KBM-7 (cell line): ENCODE data around the gene MRPL33.
A peak's percentile ranks its signal among the peaks of the same experiment; 100 is the strongest.
"Not testable (repeated sequence)": the region's sequence is repeated elsewhere in the genome, so short reads cannot be mapped to it uniquely, and the experiment has no call there.

Experiments
- DNase-seq: peaks from one replicate; pipeline ENCODE4 v3.0.0-alpha.2; 2015
- in situ Hi-C: fragments of 300-500 bp; cut with MboI; formaldehyde crosslinking; loops from 2 replicates; pipeline ENCODE4 v1.14.3; 2020; ENCODE audit warnings: low sequenced_read_pairs, low pct_unique_long_range_greater_than_20kb, mixed read lengths

MRPL33 gene

DNA sequence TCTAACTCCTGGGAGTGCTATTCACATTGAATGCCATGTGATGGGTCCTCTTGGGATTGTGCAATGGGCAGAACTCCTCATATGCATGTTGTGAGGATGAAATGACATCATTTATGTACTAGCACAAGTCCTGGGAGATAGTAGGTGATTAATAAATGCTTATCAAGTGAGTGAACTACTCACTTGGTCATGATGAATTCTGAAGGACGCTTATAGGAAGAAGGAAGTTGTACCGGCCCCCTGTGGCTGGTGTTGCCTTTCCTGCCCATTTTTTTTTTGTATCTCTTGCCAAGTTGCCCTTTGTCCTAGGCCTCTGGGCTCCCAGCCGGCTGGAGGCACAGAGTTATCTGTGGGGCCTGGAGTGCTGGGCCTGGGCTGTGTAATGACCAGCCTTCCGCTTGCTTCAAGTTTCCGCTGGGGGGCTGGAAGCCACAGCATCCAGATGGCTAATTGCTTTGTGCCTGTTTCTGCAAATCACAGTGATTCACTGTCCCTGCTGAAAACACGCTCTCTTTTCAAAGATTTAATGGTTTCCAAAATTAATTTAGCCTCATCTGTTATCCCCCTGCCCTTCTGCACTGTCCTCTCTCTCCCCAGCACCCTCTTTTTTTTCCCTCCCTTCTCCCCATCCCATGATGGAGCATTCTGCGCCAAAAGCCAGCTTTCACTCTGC, 33.7 kb upstream of the MRPL33 start:
- in situ Hi-C loops = loop anchor here (25.0 kb wide), 1 partner anchor 699 kb away; no protein-coding TSS in a partner anchor
- no peak for DNase-seq

DNA sequence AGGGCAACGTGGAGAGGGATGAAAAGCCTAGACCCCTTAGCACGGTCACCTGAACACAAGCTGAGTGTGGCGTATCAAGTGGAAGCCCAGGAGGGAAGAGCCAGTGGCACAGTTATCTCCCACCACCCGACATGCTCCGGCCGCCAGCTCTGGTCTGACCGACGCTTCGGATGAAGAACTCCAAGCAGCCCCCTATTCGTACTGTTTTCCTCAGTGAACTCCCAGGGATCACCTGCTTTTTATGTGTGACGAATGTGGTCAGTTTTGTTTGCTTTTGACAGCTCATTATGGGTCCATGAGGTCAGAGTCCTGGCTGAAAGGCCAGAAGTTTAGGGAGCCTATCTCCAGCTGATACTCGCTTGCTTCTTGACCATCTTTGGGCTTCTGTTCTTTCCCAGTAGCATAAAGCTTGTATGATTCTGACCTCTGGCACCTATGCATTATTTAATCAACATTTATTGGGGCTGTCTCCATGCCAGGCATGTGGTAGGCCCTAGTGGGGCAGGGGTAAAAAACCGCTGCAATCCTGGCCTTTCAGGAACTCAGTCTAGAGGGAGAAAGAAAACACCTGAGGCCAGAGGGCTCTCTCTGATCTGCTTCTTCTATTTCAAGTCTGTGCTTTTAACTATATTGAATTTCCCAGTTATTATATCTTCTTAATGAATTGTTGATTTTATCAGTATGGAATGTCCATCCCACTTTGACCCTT, 33.0 kb upstream of the MRPL33 start:
- in situ Hi-C loops = loop anchor here (25.0 kb wide), 1 partner anchor 699 kb away; no protein-coding TSS in a partner anchor
- no peak for DNase-seq

DNA sequence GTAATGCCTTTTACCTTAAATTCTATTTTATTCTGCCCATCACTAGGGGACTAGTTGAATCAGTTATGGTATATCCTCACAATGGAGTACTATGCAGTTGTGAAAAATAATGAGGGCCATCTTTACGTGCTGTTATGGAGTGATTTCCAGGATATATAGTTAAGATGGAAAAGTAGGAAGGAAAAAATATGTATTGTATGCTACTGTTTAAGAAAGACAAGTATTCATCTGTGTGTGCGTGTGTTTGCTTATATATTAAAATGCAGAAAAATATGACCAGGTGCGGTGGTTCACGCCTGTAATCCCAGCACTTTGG, 32.5 kb upstream of the MRPL33 start:
- DNase-seq = no peak
- in situ Hi-C loops = loop anchor here (25.0 kb wide), 1 partner anchor 698 kb away; no protein-coding TSS in a partner anchor

DNA sequence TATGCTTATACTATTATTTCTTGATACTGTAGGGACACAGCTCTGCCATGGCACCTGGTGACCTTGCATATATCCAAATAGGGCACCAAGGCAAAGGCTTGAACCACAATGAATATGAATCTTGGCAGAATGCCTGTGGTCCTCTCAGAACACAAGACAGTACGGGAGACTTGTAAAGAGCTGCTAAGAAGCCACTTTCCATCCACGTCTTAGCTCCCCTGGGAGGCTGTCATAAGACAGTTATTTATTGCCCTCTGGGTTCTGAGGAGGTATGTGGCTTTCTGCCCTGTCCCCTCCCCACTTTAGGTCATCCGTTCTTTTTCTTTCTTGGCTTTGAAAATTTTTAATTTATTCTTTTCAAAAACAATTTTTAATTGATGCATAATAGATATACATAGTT, 29.8 kb upstream of the MRPL33 start:
- DNase-seq = no peak
- in situ Hi-C loops = loop anchor here (25.0 kb wide), 1 partner anchor 696 kb away; no protein-coding TSS in a partner anchor

DNA sequence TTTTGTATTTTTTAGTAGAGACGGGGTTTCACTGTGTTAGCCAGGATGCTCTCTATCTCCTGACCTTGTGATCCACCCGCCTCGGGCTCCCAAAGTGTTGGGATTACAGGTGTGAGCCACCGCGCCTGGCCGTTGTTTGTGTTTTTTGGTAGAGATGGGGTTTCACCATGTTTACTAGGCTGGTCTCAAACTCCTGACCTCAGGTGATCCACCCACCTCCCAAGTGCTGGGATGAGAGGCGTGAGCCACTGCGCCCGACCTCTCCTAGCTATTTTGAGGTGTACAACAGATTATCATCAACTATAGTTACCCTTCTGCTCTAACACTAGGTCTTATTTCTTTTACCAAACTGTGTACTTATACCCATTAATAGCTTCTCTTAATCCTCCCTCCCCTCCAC, 28.9 kb upstream of the MRPL33 start:
- in situ Hi-C loops = loop anchor here (25.0 kb wide), 1 partner anchor 695 kb away; no protein-coding TSS in a partner anchor
- no peak for DNase-seq

DNA sequence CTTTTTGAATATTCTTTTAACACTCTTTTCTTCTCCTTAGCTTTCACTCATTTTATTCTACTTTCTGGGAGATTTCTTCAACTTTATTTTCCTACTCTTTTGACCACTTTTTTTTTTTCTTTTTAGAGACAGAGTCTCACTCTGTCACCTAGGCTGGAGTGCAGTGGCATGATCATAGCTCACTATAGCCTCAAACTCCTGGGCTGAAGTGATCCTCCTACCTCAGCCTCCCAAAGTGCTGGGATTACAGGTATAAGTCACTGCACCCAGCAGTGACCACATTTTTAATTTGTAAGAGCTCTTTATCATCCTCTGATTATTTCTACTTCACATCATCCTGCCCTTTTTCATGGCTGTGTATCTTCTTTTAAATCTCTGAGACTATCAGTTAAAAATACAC, 26.0 kb upstream of the MRPL33 start:
- in situ Hi-C loops = loop anchor here (25.0 kb wide), 1 partner anchor 692 kb away; no protein-coding TSS in a partner anchor
- DNase-seq = not testable (repeated sequence)

DNA sequence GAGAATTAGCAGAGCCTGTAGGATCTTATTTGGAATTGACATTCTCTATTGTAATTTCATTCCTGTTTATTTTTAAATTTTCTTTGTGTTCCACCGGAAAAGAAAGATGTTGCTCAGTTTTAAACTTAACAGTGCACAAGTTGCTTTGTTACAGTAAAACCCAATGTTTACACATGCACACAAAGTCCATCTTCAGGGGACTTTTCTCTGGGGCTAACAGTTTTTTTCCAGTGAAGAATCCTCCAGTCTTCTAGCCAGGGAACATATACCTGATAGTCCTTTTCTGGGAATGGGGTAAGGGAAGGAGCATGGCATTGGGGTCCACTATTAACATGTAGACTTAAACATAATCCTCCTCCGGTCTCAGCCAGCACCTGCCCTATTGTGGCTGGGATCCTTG, 25.2 kb upstream of the MRPL33 start:
- in situ Hi-C loops = loop anchor here (25.0 kb wide), 1 partner anchor 691 kb away; no protein-coding TSS in a partner anchor

DNA sequence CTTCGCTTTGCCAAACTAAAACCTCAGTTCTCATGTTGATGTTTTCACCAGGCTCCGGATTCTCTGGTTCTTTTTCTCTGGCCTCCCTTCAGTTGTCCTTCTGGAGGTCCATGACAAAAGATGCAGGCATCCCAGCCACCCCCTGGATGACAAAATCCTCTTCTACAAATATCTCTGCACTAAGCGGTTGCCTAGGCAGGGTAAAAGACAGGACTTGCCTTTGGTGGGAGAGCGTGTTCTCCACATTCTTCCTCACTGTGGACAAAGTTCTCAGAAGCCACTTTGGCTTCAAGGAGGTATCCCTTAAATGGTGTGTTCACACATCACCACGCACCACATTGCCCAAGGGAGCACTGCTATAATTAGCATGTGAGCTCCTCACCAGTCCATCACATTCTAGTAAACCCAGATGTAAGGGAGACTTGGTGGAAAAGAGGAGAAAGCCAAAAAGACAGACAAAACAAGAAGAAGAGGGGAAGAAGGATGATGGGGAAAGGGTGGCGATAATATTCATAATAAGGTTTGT, 23.6 kb upstream of the MRPL33 start:
- no peak for DNase-seq
- in situ Hi-C loops = loop anchor here (25.0 kb wide), 1 partner anchor 689 kb away; no protein-coding TSS in a partner anchor

More for the DNA sequence above, 25.2 kb upstream of the MRPL33 start:
- DNase-seq = no peak

DNA sequence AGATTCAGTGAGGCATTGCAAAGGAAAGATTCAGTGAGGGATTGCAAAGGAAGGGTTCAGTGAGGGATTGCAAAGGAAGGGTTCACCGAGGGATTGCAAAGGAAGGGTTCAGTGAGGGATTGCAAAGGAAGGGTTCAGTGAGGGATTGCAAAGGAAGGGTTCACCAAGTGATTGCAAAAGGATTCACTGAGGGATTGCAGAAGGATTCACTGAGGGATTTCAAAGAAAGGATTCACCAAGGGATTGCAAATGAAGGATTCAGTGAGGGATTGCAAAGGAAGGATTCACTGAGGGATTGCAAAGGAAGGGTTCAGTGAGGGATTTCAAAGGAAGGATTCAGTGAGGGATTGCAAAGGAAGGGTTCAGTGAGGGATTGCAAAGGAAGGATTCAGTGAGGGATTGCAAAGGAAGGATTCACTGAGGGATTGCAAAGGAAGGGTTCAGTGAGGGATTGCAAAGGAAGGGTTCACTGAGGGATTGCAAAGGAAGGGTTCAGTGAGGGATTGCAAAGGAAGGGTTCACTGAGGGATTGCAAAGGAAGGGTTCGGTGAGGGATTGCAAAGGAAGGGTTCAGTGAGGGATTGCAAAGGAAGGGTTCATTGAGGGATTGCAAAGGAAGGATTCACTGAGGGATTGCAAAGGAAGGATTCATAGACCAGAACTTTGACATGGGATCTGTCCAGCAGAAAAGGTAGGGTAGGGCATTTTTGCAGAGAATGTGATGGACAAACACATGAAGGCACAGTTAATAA, 22.5 kb upstream of the MRPL33 start:
- not testable (repeated sequence) for DNase-seq
- in situ Hi-C loops = loop anchor here (25.0 kb wide), 1 partner anchor 688 kb away; no protein-coding TSS in a partner anchor

DNA sequence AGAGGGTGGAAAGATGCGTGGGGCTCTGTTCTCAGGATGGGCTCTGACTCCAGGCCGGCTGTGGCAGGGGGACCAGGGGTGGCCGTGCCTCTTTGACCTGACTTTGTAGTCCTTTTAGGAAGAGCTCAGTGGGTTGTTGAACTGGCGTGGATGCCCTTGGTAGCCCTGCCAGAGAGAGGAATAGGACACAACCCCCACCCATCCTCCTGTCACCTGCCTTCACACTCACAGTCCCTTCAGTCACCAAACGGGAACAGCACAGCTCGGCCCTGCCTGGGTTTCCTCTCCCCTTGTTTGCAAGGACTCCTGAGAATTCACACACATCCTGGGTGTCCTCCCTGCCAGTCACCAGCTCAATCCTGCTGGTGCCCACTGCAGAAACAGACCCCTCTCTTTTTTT, 20.1 kb upstream of the MRPL33 start:
- in situ Hi-C loops = no loop called here

DNA sequence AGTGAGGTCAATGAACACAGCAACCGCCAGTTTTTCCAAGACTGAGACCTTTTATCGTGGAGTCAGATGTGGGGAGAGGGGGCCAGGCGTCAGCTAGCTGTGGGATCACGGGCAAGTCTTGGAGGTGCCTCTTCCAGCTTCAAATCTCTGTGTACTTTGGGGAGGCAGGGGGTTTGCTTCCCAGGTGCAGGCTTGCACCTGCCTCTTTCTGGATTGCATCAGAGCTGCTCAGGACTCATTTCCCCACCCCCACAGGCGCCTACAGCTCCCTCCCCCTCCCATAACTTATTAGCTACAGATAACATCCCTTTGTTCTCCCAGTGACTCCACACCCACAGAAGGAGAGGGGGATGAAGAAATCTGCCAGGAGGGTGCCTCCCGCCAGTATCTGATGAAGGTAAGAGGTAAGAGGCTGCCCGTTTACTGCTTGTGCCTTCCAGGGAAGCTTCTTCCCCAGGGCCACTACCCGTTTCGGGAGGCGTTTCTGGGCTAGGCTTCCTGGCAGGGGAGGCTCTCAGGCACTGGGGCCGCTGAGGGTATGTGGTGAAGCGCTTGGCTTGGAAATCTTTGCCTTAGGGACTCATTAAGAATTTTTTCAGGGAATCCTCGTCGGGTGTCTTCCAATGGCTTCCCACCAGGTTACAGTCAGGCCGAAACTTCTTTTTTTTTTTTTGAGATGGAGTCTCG, 18.8 kb upstream of the MRPL33 start:
- in situ Hi-C loops = no loop called here
- no peak for DNase-seq

More for the DNA sequence above, 20.1 kb upstream of the MRPL33 start:
- no peak for DNase-seq

DNA sequence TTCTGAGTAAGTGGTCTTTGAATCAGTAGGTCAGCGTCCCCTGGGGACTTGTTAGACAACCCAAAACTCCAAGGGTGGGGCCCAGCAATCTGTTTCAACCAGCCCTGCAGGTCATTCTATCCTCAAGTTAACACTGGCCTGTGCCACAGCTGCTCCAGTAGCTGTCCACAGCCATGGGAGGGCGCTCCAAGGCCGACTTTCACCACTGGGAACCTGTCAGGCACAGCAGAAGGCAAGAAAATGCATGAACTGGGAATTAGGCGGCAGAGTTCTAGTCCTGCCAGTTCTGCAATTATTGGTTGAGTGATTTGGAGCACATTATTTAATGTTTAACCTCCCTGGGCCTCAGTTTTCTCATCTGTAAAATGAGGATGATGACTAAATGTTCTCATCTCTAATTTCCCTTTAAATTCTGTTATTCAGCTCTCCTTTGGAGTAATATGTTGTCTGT, 17.4 kb upstream of the MRPL33 start:
- in situ Hi-C loops = no loop called here
- DNase-seq = peak; percentile 81

DNA sequence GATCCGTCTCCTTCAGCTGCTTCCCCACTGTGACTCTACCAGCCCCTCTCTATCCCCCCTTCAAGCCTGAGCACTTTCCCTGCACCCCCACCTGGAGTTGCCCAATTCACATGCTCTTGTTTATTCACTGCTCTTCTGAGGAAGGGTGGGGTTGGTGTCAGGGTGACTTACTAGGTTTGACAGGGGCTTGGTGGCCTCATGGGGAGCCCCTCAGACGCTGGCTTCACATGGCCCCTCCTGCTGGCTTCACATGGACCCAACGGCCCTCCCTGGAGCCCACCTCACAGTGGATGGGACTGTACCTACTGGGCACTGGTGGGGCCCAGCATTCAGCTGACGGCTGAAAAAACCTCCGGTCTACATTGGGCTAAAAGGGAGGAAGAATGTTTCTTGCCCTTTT, 16.7 kb upstream of the MRPL33 start:
- no peak for DNase-seq
- in situ Hi-C loops = no loop called here

DNA sequence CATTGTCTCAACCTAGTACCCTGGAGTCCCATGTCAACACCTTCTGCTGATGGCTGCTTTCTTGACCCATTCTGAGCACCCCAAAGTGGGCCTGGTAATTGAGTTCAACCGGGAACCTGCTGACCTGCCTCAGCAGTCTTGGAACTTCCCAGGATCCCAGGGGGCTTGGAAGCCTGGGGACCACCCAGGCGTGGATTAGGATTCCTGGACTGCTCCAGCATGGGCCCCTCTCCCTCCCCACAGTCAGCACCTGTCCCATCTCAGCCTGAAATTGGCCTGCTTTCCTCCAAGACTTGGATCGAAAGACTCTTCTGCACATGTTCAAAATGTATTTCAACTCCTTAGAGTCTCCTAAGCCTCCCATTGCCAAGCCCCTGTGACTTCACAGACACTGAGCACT, 15.4 kb upstream of the MRPL33 start:
- in situ Hi-C loops = no loop called here
- no peak for DNase-seq

DNA sequence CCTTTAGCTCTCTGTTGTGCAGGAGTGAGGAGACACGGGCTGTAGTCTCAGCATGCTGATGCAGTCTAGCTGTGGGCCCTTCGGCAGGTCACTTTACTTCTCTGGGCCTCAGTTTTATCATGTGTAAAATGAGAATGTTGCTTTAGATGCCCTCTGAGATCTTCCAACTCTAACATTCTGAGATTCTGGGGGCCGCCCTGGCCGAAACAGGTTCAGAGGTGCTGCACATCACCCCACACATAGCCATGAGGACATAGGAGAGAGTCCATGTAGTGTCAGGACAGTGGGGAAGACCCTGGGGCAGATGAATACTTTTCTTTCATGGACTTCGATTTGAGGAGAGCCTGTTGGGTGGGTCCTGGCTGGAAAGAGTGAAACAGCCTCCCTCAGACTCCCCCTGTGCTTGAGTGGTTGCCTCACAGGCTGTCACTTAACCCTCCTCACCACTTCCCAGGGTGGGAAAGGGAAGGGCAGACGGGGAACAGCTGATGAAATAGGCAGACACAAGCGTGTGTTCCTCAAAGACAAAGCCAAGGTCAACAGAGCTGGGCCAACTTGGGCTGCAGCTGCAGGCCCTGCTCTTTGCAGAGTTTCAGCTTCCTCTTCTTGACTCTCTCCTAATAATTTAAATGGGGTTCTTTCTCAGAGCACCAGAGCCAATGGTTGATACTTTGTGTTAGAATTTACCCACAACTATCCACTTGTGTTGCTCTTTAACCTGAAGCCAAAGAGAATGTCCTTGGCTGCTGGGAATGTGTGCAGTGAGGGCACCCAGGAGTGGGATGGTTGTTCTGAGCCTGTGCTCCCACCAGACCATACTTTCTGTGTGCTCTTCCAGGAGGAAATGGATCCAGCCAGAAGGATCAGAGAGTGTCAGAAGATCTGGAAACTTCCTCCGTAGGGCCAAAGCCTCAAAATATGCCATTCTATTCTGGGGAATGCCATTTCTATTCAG, 14.7 kb upstream of the MRPL33 start:
- in situ Hi-C loops = no loop called here
- DNase-seq = peak; percentile 35

DNA sequence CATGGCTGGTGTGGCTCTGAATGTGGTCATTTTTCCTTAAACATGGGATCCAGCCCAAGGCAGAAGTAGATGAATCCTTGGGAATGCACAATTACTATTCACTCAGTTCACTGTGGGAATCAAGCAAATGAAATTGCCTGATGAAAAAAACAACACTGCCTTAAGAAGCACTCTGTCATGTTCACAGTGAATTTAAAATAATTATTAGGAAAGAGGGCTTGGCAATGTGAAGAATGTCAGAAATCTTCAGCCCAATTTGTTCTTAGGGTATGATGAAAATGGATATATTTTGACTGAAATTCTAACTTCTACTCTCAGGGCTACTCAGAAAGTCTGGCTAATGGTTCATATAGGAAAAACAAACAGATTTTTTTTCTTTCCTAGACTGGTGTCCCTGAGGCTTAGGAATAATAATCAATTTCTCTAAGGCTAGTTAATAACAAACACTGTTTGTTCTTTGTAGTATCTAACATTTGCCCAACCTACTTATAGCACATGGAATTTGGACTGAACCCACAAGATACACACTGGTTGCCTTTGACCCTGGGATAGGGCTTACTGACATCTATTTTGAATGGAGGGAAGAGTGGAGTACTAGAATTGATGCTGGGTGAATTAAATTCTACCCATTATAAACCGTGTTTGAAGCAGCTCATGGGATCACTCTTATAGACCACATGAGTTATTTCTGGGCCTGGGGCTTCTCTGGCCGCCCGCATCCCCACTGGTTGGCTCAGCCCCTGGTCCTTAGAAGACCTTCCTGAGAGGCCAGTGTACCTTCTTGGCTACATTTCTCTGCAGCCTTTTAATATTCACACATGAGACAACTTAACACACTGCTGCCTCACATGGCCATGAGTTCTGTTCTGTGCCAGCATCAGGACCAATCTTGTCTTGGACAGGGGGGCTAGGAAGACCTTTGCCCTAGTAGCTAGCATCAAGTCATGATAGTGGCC, 8.3 kb upstream of the MRPL33 start:
- in situ Hi-C loops = no loop called here
- DNase-seq = no peak

DNA sequence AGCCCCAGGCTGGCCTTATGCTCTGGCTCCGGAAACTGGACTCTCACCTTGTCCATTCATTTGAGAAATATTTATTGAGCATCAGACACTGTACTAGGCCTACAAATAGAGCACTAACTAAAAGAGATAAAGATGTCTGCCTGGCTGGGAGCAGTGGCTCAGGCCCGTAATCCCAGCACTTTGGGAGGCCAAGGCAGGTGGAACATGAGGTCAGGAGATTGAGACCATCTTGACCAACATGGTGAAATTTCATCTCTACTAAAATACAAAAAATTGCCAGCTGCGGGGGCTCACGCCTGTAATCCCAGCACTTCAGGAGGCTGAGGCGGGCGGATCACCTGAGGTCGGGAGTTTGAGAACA, 7.6 kb upstream of the MRPL33 start:
- in situ Hi-C loops = no loop called here
- no peak for DNase-seq
